ENCODE results near the gene CDK12.

The CDK12 gene

DNA sequence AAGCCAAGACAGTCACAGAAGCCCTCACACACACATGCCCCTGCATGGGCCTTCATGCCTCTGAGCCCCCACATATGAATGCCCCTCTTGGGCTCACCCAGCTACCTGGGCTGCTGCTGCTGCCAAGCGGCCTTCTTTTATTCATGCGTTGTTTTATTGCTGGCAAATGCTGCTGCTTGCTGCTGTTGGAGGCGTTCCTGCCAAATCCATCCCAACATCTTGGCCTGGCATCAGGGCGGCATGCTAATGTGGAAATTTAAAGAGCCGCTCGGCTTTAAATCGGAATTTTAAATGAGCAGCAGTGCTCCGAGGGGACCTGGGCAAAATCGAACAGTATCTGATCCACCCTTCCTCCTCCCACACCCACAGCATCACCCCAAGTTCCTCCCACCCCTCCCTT, 107.4 kb downstream of the CDK12 start:
- Mint-ChIP-seq H3K27ac (no peak overlapping the region), H3K36me3 (ENCODE audit: low read depth) (peaks cover 57% of the 10 kb centered on the region), H3K4me3 (no peak overlapping the region), H3K4me1 (peaks cover 12% of the 10 kb centered on the region), H3K27me3 (ENCODE audit: low read depth, poor library complexity) (peaks cover 20% of the 10 kb centered on the region), H3K9me3 (peaks cover 19% of the 10 kb centered on the region)
- TF ChIP-seq, protein P1, sequence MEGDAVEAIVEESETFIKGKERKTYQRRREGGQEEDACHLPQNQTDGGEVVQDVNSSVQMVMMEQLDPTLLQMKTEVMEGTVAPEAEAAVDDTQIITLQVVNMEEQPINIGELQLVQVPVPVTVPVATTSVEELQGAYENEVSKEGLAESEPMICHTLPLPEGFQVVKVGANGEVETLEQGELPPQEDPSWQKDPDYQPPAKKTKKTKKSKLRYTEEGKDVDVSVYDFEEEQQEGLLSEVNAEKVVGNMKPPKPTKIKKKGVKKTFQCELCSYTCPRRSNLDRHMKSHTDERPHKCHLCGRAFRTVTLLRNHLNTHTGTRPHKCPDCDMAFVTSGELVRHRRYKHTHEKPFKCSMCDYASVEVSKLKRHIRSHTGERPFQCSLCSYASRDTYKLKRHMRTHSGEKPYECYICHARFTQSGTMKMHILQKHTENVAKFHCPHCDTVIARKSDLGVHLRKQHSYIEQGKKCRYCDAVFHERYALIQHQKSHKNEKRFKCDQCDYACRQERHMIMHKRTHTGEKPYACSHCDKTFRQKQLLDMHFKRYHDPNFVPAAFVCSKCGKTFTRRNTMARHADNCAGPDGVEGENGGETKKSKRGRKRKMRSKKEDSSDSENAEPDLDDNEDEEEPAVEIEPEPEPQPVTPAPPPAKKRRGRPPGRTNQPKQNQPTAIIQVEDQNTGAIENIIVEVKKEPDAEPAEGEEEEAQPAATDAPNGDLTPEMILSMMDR (IDR thresholded peaks at IDR 0.05) = no peak
- DNase-seq = no peak

DNA sequence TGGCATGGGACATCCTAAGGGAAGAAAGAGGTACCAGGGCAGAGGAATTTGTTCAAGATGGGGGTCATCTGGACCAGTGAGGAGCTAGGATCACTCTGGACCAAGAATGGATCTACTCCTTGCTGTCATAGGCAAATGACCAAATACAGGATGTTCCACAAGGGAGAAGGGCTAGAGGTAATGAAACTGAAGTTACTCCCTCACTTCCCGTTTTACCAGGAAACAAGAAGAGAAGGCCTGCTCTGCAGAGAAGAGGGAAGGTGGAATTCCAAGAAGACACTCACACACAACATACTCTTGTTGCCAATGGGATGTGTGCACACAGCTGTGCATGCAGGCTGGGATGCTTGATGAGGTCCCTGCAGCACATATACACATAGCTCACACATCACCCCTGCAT, 107.8 kb downstream of the CDK12 start:
- TF ChIP-seq, protein P1 (IDR thresholded peaks at IDR 0.05) = no peak
- H3K27me3 Mint-ChIP-seq (ENCODE audit: low read depth, poor library complexity) = peaks cover 23% of the 10 kb centered on the region
- H3K4me3 Mint-ChIP-seq = no peak overlapping the region
- H3K27ac Mint-ChIP-seq = peak overlapping the region; percentile 24
- peaks cover 12% of the 10 kb centered on the region for H3K4me1 Mint-ChIP-seq
- H3K36me3 Mint-ChIP-seq (ENCODE audit: low read depth) = peaks cover 57% of the 10 kb centered on the region
- peaks cover 19% of the 10 kb centered on the region for H3K9me3 Mint-ChIP-seq
- no peak for DNase-seq

- DNase-seq = no peak
- H3K36me3 Mint-ChIP-seq (ENCODE audit: low read depth) = peaks cover 35% of the 10 kb centered on the region
- TF ChIP-seq, protein P1 (IDR thresholded peaks at IDR 0.05) = no peak
- H3K27ac Mint-ChIP-seq = no peak overlapping the region
- peaks cover 19% of the 10 kb centered on the region for H3K9me3 Mint-ChIP-seq
- H3K4me1 Mint-ChIP-seq = peaks cover 6% of the 10 kb centered on the region
- H3K4me3 Mint-ChIP-seq = no peak overlapping the region
- peaks cover 53% of the 10 kb centered on the region for H3K27me3 Mint-ChIP-seq (ENCODE audit: low read depth, poor library complexity)
These were observed 110.8 kb downstream of the CDK12 start for GRCh38 chr17:39572121-39572520.

- Mint-ChIP-seq H3K4me3 (peak overlapping the region; percentile 88), H3K36me3 (ENCODE audit: low read depth) (peaks cover 24% of the 10 kb centered on the region), H3K4me1 (peaks cover 6% of the 10 kb centered on the region), H3K9me3 (peaks cover 19% of the 10 kb centered on the region), H3K27me3 (ENCODE audit: low read depth, poor library complexity) (peaks cover 65% of the 10 kb centered on the region), H3K27ac (peak overlapping the region; percentile 27)
- DNase-seq = peak; percentile 77
- TF ChIP-seq, protein P1 (IDR thresholded peaks at IDR 0.05) = no peak
These were observed 112.4 kb downstream of the CDK12 start for GRCh38 chr17:39573447-39574298.

DNA sequence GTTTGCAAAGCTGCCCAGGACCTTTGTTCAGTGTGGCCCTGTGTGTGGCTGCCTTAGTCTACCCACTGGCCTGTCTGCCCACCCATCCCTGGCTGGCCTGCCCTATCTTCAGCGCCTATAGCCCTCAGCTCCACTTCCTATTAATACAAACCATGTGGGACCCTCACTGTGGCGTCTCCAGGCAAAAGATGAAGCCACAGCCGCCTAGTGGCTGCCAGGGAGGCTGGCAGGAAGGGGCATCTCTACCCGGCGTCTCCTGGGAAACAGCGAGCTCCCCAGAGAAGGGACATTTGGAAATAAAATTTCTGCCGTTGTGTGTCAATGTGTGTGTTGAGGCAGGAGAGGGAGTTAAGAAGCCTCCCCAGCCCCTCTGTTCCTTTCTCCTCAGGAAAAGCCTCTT, 114.9 kb downstream of the CDK12 start:
- Mint-ChIP-seq H3K27ac (no peak overlapping the region), H3K4me3 (no peak overlapping the region), H3K4me1 (peaks cover 18% of the 10 kb centered on the region), H3K9me3 (peaks cover 12% of the 10 kb centered on the region), H3K36me3 (ENCODE audit: low read depth) (peaks cover 13% of the 10 kb centered on the region), H3K27me3 (ENCODE audit: low read depth, poor library complexity) (peaks cover 83% of the 10 kb centered on the region)
- TF ChIP-seq, protein P1 (IDR thresholded peaks at IDR 0.05) = peak; percentile 66
- DNase-seq = peak; percentile 47

GRCh38 chr17:39578272-39578671, 117.0 kb downstream of the CDK12 start:
- Mint-ChIP-seq H3K4me1 (peaks cover 18% of the 10 kb centered on the region), H3K27me3 (ENCODE audit: low read depth, poor library complexity) (peaks cover 88% of the 10 kb centered on the region), H3K9me3 (no peaks in the 10 kb centered on the region), H3K4me3 (no peak overlapping the region), H3K36me3 (ENCODE audit: low read depth) (no peaks in the 10 kb centered on the region), H3K27ac (no peak overlapping the region)
- TF ChIP-seq, protein P1 (IDR thresholded peaks at IDR 0.05) = no peak
- no peak for DNase-seq

Measured in nephron progenitor cell (in vitro differentiated cells).